MM.1S (cell line): Measurements from ENCODE around the gene RDH12.

Source experiments
- DNase-seq: peaks from one replicate; pipeline ENCODE4 v3.0.0-alpha.2; 2015
- H2AFZ ChIP-seq: fragments of 300-600 bp; sonication (generic); 2 replicates; pipeline ENCODE4 v1.6.0; 2016; ENCODE audit warnings: antibody characterized with exemption, low read length
- H3F3A ChIP-seq: fragments of 300-600 bp; sonication (generic); 2 replicates; pipeline ENCODE4 v1.6.1; 2016; ENCODE audit warnings: mild to moderate bottlenecking, antibody characterized with exemption, low read length, moderate library complexity, mixed read lengths; ENCODE audit not compliant: insufficient read depth
- H3K27ac ChIP-seq: fragments of 300-600 bp; sonication (generic); 2 replicates; pipeline ENCODE4 v1.5.1; 2016; ENCODE audit warnings: mild to moderate bottlenecking, low read length
- H3K27me3 ChIP-seq: fragments of 300-600 bp; sonication (generic); replicated peaks from 2 replicates; pipeline ENCODE4 v1.6.0; 2016; ENCODE audit warnings: low read length; ENCODE audit not compliant: insufficient read depth
- H3K36me3 ChIP-seq: fragments of 300-600 bp; sonication (generic); replicated peaks from 2 replicates; pipeline ENCODE4 v1.6.1; 2016; ENCODE audit warnings: mild to moderate bottlenecking, low read length, mixed read lengths; ENCODE audit not compliant: insufficient read depth
- H3K4me1 ChIP-seq: fragments of 300-600 bp; sonication (generic); 2 replicates; pipeline ENCODE4 v1.6.1; 2016; ENCODE audit warnings: low read length, mixed read lengths
- H3K4me2 ChIP-seq: fragments of 300-600 bp; sonication (generic); 2 replicates; pipeline ENCODE4 v1.6.0; 2016; ENCODE audit warnings: low read depth, low read length
- H3K4me3 ChIP-seq: fragments of 300-600 bp; sonication (generic); 2 replicates; pipeline ENCODE4 v1.5.1; 2016; ENCODE audit warnings: low read length, mixed read lengths
- H3K79me2 ChIP-seq: fragments of 300-600 bp; sonication (generic); 2 replicates; pipeline ENCODE4 v1.6.1; 2016; ENCODE audit warnings: mixed run types, low read length, mixed read lengths
- H3K9ac ChIP-seq: fragments of 300-600 bp; sonication (generic); 2 replicates; pipeline ENCODE4 v1.6.1; 2016; ENCODE audit warnings: low read length, mixed read lengths
- H3K9me2 ChIP-seq: fragments of 300-600 bp; sonication (generic); replicated peaks from 2 replicates; pipeline ENCODE4 v1.6.1; 2016; ENCODE audit warnings: mild to moderate bottlenecking, low read length, mixed read lengths; ENCODE audit not compliant: insufficient read depth
- H3K9me3 ChIP-seq: fragments of 300-600 bp; sonication (generic); replicated peaks from 2 replicates; pipeline ENCODE4 v1.6.1; 2016; ENCODE audit warnings: mild to moderate bottlenecking, low read length, mixed read lengths; ENCODE audit not compliant: insufficient read depth
- H4K20me1 ChIP-seq: fragments of 300-600 bp; sonication (generic); 2 replicates; pipeline ENCODE4 v1.6.1; 2016; ENCODE audit warnings: mild to moderate bottlenecking, low read length, moderate library complexity, mixed read lengths; ENCODE audit not compliant: insufficient read depth
- CTCF ChIP-seq: fragments of 300-600 bp; sonication (generic); IDR thresholded peaks from 2 replicates; pipeline ENCODE4 v1.5.1; 2016; ENCODE audit warnings: antibody characterized with exemption, low read length, mixed read lengths
- EZH2 ChIP-seq: fragments of 300-600 bp; sonication (generic); optimal IDR thresholded peaks from 2 replicates; pipeline ENCODE3; 2017; ENCODE audit warnings: low read depth, mild to moderate bottlenecking, antibody characterized with exemption, low read length, mixed read lengths
- EZH2phosphoT487 ChIP-seq: fragments of 300-600 bp; sonication (generic); IDR thresholded peaks from 2 replicates; pipeline ENCODE4 v1.6.1; 2018; ENCODE audit warnings: antibody characterized with exemption, low read length

Gene RDH12

DNA sequence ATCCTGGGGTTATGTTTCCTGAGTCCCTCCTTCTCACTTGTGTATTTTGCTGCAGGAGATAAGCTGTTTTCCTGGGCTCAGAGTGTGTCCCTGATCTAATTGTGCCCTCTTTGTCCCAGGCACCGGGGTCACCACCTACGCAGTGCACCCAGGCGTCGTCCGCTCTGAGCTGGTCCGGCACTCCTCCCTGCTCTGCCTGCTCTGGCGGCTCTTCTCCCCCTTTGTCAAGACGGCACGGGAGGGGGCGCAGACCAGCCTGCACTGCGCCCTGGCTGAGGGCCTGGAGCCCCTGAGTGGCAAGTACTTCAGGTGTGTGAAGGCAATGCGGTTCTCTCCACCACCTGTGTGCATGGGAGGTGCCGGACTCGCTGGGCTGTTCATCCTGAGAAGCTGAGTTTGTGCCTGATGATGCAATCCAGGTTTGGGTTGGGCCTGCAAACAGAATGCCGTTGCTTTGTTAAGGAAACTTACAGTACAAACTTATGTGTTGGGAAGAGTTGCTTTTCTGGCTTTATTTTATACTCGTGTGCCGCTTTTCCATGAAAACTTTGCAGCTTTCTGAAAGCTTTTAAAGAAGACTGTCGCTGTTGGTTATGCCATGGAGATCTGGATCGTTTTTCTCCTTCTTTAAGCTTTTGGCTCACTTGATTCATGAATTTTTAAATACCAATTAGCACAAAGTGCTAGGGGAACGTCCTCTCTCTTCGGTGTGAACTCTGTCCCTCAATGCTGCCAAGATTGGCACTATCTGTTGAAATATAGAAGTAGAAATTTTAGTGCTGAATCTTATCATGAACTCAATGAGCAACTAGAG is 27.6 kb downstream of the RDH12 start:
- Histone ChIP-seq H3K9me3 (no peaks in the 10 kb centered on the region), H3K79me2 (no peaks in the 10 kb centered on the region), H3K27ac (no peak overlapping the region), H4K20me1 (no peaks in the 10 kb centered on the region), H2AFZ (no peak overlapping the region), H3K36me3 (no peaks in the 10 kb centered on the region), H3F3A (no peaks in the 10 kb centered on the region), H3K27me3 (no peaks in the 10 kb centered on the region), H3K4me2 (no peak overlapping the region), H3K4me1 (no peaks in the 10 kb centered on the region), H3K9me2 (no peaks in the 10 kb centered on the region), H3K9ac (no peak overlapping the region), H3K4me3 (no peak overlapping the region)
- TF ChIP-seq EZH2phosphoT487, result no peak
- TF ChIP-seq CTCF, result no peak
- TF ChIP-seq EZH2, result no peak
- DNase-seq, result no peak

GRCh38 chr14:67733616-67734015 is 31.9 kb downstream of the RDH12 start:
- Histone ChIP-seq H3K9me3 (no peaks in the 10 kb centered on the region), H3K9me2 (no peaks in the 10 kb centered on the region), H3K9ac (no peak overlapping the region), H3F3A (no peaks in the 10 kb centered on the region), H3K27me3 (no peaks in the 10 kb centered on the region), H3K4me3 (no peak overlapping the region), H2AFZ (no peak overlapping the region), H3K4me1 (no peaks in the 10 kb centered on the region), H3K4me2 (no peak overlapping the region), H3K36me3 (no peaks in the 10 kb centered on the region), H3K27ac (no peak overlapping the region), H3K79me2 (no peaks in the 10 kb centered on the region), H4K20me1 (no peaks in the 10 kb centered on the region)
- DNase-seq, result no peak
- TF ChIP-seq CTCF (no peak), EZH2phosphoT487 (no peak), EZH2 (no peak)

GRCh38 chr14:67734675-67735074 is 33.0 kb downstream of the RDH12 start:
- DNase-seq, result no peak
- no peaks in the 10 kb centered on the region for H3K9me2 ChIP-seq
- H3K27me3 ChIP-seq, result no peaks in the 10 kb centered on the region
- no peaks in the 10 kb centered on the region for H3K36me3 ChIP-seq
- no peak overlapping the region for H3K4me2 ChIP-seq
- TF ChIP-seq EZH2, result no peak
- TF ChIP-seq CTCF, result no peak
- no peak for TF ChIP-seq EZH2phosphoT487
- H3K4me3 ChIP-seq, result no peak overlapping the region
- H3K79me2 ChIP-seq, result no peaks in the 10 kb centered on the region
- H3F3A ChIP-seq, result no peaks in the 10 kb centered on the region
- H2AFZ ChIP-seq, result no peak overlapping the region
- no peaks in the 10 kb centered on the region for H3K9me3 ChIP-seq
- H3K27ac ChIP-seq, result no peak overlapping the region
- H3K4me1 ChIP-seq, result no peaks in the 10 kb centered on the region
- no peaks in the 10 kb centered on the region for H4K20me1 ChIP-seq
- H3K9ac ChIP-seq, result no peak overlapping the region
